Liver (tissue), 9 donors: ENCODE measurements around the gene CDC37. TPM values are rescaled to one million over a fixed set of nuclear protein-coding genes. Genes with fewer than 3 reads are reported as not detected.

Source experiments
- DNase-seq: peaks from one replicate; pipeline ENCODE4 v3.0.0-alpha.2; 2017; ENCODE audit warnings: low spot score
- H3K27ac ChIP-seq, 2 donors: one replicate each; pipeline ENCODE4 v1.7.0; 2013; ENCODE audit warnings: inconsistent platforms in 2 of 2, low read length in 2 of 2, control low read depth in 1 of 2, low read depth in 1 of 2, mild to moderate bottlenecking in 1 of 2
- H3K27me3 ChIP-seq, 4 donors: one replicate each; pipeline versions ENCODE4 v1.6.1 to v1.7.0; 2013; ENCODE audit warnings: low read length in 3 of 4, inconsistent platforms in 1 of 4, mild to moderate bottlenecking in 1 of 4, moderate library complexity in 1 of 4; ENCODE audit not compliant: control insufficient read depth in 4 of 4, insufficient read depth in 4 of 4
- H3K36me3 ChIP-seq, 4 donors: one replicate each; pipeline versions ENCODE4 v1.6.1 to v1.7.0; 2013; ENCODE audit warnings: low read length in 3 of 4, mild to moderate bottlenecking in 3 of 4, low read depth in 1 of 4, moderate library complexity in 1 of 4; ENCODE audit not compliant: control insufficient read depth in 4 of 4, insufficient read depth in 3 of 4
- H3K4me1 ChIP-seq, 4 donors: one replicate each; pipeline versions ENCODE4 v1.6.1 to v1.7.0; 2013; ENCODE audit warnings: low read length in 3 of 4, mild to moderate bottlenecking in 3 of 4, moderate library complexity in 1 of 4; ENCODE audit not compliant: control insufficient read depth in 4 of 4, insufficient read depth in 4 of 4
- H3K4me3 ChIP-seq, 3 donors: one replicate each; pipeline versions ENCODE4 v1.6.1 to v1.7.0; 2013; ENCODE audit warnings: low read length in 3 of 3, control low read depth in 1 of 3, low read depth in 1 of 3, mild to moderate bottlenecking in 1 of 3
- H3K9ac ChIP-seq, 2 donors: one replicate each; pipeline ENCODE4 v1.7.0; 2013; ENCODE audit warnings: low read length in 2 of 2, mild to moderate bottlenecking in 2 of 2, moderate library complexity in 2 of 2, control low read depth in 1 of 2, low read depth in 1 of 2
- H3K9me3 ChIP-seq, 4 donors: one replicate each; pipeline versions ENCODE4 v1.6.1 to v1.7.0; 2013; ENCODE audit warnings: low read length in 3 of 4; ENCODE audit not compliant: control insufficient read depth in 4 of 4
- EGR1 ChIP-seq, 2 donors: IDR thresholded peaks; 2 replicates each; pipeline ENCODE4 v1.6.1; 2016 to 2018; ENCODE audit warnings: antibody characterized with exemption in 2 of 2, low read depth in 2 of 2
- FOXA1 ChIP-seq: IDR thresholded peaks from 2 replicates; pipeline ENCODE4 v1.6.1; 2016; ENCODE audit warnings: antibody characterized with exemption
- FOXA2 ChIP-seq: IDR thresholded peaks from 2 replicates; pipeline ENCODE4 v1.6.1; 2016; ENCODE audit warnings: antibody characterized with exemption
- GABPA ChIP-seq, 2 donors: IDR thresholded peaks in 1 of 2; conservative IDR thresholded peaks in 1 of 2; 2 replicates each; pipeline ENCODE4 v1.6.1; 2016; ENCODE audit warnings: antibody characterized with exemption in 2 of 2, mild to moderate bottlenecking in 1 of 2, moderate library complexity in 1 of 2
- HNF4A ChIP-seq, 2 donors: conservative IDR thresholded peaks; 2 replicates each; pipeline ENCODE4 v1.6.1; 2016; ENCODE audit warnings: antibody characterized with exemption in 2 of 2, mild to moderate bottlenecking in 2 of 2
- HNF4G ChIP-seq: IDR thresholded peaks from 2 replicates; pipeline ENCODE4 v1.6.1; 2016; ENCODE audit warnings: antibody characterized with exemption
- JUND ChIP-seq, 2 donors: IDR thresholded peaks; 2 replicates each; pipeline ENCODE4 v1.6.1; 2016; ENCODE audit warnings: antibody characterized with exemption in 2 of 2
- NR2F2 ChIP-seq: IDR thresholded peaks from 2 replicates; pipeline ENCODE4 v1.6.1; 2016; ENCODE audit warnings: antibody characterized with exemption
- RAD21 ChIP-seq, 2 donors: IDR thresholded peaks; 2 replicates each; pipeline ENCODE4 v1.6.1; 2016; ENCODE audit warnings: antibody characterized with exemption in 2 of 2, mild to moderate bottlenecking in 2 of 2
- RXRA ChIP-seq, 2 donors: IDR thresholded peaks; 2 replicates each; pipeline ENCODE4 v1.6.1; 2017 to 2018; ENCODE audit warnings: antibody characterized with exemption in 2 of 2, mild to moderate bottlenecking in 1 of 2
- SP1 ChIP-seq: IDR thresholded peaks from 2 replicates; pipeline ENCODE4 v1.6.1; 2018; ENCODE audit warnings: antibody characterized with exemption, mild to moderate bottlenecking
- TAF1 ChIP-seq: conservative IDR thresholded peaks from 2 replicates; pipeline ENCODE4 v1.6.1; 2016; ENCODE audit warnings: antibody characterized with exemption, mild to moderate bottlenecking
- YY1 ChIP-seq: IDR thresholded peaks from 2 replicates; pipeline ENCODE4 v1.6.1; 2016; ENCODE audit warnings: antibody characterized with exemption, mild to moderate bottlenecking
- polyA plus RNA-seq, 2 donors: library from polyadenylated mRNA; stranded (reverse) in 1 of 2; unstranded in 1 of 2; fragments of 200-250 nt in 1 of 2; fragments of >200 nt in 1 of 2; fragmentation: Nextera tagmentation in 1 of 2; extraction: Ambion mirVana in 1 of 2; gene quantifications; one replicate each; pipeline versions ENCODE4 v1.2.1 to v1.2.3, GENCODE V29; 2013 to 2015
- total RNA-seq, 2 donors: library from RNA; depleted of rRNA; stranded (reverse); fragments of >200 nt; gene quantifications; one replicate each; pipeline ENCODE4 v1.2.3, GENCODE V29; 2014
- TF ChIP-seq, protein P1 (sequence below): IDR thresholded peaks from 2 replicates; pipeline ENCODE4 v1.6.1; 2016; ENCODE audit warnings: antibody characterized with exemption, mild to moderate bottlenecking
- TF ChIP-seq, protein P2 (sequence below): IDR thresholded peaks from 2 replicates; pipeline ENCODE4 v1.6.1; 2016; ENCODE audit warnings: antibody characterized with exemption
- TF ChIP-seq, protein P3 (sequence below): fragments of 150-350 bp; IDR thresholded peaks from 2 replicates; pipeline ENCODE4 v1.5.1; 2017; ENCODE audit warnings: improper control_type of control experiment, low read depth, low read length; ENCODE audit not compliant: missing input control
- TF ChIP-seq, protein P4 (sequence below): IDR thresholded peaks from 2 replicates; pipeline ENCODE4 v1.6.1; 2016; ENCODE audit warnings: antibody characterized with exemption
- TF ChIP-seq, protein P5 (sequence below): IDR thresholded peaks from 2 replicates; pipeline ENCODE4 v1.6.1; 2016; ENCODE audit warnings: antibody characterized with exemption
- donor health status: healthy.
- donor health status: healthy.
- donor health status: healthy.
- donor health status: healthy.
- donor health status: healthy.

CDC37 gene
- total and polyA plus RNA-seq, 4 donors = 46.0 to 69.9 (median 56.8) TPM

DNA sequence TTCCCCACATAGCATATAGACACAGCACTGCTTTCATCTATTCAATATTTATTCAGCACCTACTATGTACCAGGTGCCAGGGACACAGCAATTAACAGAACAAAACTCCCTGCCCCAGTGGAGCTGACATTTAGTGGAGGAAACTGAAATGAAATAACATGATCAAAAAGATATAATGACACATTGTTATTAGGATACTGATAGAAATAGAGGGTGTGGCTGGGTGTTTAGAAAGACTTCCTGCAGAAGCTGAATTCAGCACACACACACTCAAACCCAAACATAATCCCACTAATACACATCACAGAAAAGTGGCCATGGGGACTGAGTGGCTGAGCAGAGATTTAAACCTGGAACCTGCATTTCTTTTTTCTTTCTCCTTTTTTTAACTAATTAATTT is 3.8 kb upstream of the CDC37 start:
- peaks cover 2 to 21% (median 15%) of the 10 kb centered on the region in 4 donors for H3K4me1 ChIP-seq
- H3K27me3 ChIP-seq = no peaks in the 10 kb centered on the region
- no peak for DNase-seq
- TF ChIP-seq EGR1 (IDR thresholded peaks at IDR 0.05; ENCODE audit: low read depth in 2 of 2) (no peak), GABPA (IDR thresholded peaks at IDR 0.05 in 1 of 2, conservative IDR thresholded peaks at IDR 0.05 in 1 of 2) (no peak), RAD21 (IDR thresholded peaks at IDR 0.05) (no peak), YY1 (no peak), HNF4A (conservative IDR thresholded peaks at IDR 0.05) (no peak), SP1 (no peak), HNF4G (no peak), FOXA1 (no peak), JUND (IDR thresholded peaks at IDR 0.05) (no peak), NR2F2 (no peak), RXRA (IDR thresholded peaks at IDR 0.05) (no peak), TAF1 (no peak), FOXA2 (no peak)
- TF ChIP-seq, protein P1, sequence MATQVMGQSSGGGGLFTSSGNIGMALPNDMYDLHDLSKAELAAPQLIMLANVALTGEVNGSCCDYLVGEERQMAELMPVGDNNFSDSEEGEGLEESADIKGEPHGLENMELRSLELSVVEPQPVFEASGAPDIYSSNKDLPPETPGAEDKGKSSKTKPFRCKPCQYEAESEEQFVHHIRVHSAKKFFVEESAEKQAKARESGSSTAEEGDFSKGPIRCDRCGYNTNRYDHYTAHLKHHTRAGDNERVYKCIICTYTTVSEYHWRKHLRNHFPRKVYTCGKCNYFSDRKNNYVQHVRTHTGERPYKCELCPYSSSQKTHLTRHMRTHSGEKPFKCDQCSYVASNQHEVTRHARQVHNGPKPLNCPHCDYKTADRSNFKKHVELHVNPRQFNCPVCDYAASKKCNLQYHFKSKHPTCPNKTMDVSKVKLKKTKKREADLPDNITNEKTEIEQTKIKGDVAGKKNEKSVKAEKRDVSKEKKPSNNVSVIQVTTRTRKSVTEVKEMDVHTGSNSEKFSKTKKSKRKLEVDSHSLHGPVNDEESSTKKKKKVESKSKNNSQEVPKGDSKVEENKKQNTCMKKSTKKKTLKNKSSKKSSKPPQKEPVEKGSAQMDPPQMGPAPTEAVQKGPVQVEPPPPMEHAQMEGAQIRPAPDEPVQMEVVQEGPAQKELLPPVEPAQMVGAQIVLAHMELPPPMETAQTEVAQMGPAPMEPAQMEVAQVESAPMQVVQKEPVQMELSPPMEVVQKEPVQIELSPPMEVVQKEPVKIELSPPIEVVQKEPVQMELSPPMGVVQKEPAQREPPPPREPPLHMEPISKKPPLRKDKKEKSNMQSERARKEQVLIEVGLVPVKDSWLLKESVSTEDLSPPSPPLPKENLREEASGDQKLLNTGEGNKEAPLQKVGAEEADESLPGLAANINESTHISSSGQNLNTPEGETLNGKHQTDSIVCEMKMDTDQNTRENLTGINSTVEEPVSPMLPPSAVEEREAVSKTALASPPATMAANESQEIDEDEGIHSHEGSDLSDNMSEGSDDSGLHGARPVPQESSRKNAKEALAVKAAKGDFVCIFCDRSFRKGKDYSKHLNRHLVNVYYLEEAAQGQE = no peak
- TF ChIP-seq, protein P2, sequence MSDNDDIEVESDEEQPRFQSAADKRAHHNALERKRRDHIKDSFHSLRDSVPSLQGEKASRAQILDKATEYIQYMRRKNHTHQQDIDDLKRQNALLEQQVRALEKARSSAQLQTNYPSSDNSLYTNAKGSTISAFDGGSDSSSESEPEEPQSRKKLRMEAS = no peak
- TF ChIP-seq, protein P3, sequence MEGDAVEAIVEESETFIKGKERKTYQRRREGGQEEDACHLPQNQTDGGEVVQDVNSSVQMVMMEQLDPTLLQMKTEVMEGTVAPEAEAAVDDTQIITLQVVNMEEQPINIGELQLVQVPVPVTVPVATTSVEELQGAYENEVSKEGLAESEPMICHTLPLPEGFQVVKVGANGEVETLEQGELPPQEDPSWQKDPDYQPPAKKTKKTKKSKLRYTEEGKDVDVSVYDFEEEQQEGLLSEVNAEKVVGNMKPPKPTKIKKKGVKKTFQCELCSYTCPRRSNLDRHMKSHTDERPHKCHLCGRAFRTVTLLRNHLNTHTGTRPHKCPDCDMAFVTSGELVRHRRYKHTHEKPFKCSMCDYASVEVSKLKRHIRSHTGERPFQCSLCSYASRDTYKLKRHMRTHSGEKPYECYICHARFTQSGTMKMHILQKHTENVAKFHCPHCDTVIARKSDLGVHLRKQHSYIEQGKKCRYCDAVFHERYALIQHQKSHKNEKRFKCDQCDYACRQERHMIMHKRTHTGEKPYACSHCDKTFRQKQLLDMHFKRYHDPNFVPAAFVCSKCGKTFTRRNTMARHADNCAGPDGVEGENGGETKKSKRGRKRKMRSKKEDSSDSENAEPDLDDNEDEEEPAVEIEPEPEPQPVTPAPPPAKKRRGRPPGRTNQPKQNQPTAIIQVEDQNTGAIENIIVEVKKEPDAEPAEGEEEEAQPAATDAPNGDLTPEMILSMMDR = no peak
- TF ChIP-seq, protein P4, sequence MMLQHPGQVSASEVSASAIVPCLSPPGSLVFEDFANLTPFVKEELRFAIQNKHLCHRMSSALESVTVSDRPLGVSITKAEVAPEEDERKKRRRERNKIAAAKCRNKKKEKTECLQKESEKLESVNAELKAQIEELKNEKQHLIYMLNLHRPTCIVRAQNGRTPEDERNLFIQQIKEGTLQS = no peak
- TF ChIP-seq, protein P5, sequence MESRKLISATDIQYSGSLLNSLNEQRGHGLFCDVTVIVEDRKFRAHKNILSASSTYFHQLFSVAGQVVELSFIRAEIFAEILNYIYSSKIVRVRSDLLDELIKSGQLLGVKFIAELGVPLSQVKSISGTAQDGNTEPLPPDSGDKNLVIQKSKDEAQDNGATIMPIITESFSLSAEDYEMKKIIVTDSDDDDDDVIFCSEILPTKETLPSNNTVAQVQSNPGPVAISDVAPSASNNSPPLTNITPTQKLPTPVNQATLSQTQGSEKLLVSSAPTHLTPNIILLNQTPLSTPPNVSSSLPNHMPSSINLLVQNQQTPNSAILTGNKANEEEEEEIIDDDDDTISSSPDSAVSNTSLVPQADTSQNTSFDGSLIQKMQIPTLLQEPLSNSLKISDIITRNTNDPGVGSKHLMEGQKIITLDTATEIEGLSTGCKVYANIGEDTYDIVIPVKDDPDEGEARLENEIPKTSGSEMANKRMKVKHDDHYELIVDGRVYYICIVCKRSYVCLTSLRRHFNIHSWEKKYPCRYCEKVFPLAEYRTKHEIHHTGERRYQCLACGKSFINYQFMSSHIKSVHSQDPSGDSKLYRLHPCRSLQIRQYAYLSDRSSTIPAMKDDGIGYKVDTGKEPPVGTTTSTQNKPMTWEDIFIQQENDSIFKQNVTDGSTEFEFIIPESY = no peak
- H3K9me3 ChIP-seq = no peaks in the 10 kb centered on the region
- no peak overlapping the region for H3K27ac ChIP-seq
- no peak overlapping the region for H3K4me3 ChIP-seq
- H3K9ac ChIP-seq = no peak overlapping the region
- H3K36me3 ChIP-seq = no peaks in the 10 kb centered on the region
